GM23248 (cell line): ENCODE measurements around the gene GPHA2.

Experiments used
- EZH2 ChIP-seq: fragments of 200-600 bp; sonication (generic); IDR thresholded peaks from 2 replicates; pipeline ENCODE4 v1.6.1; 2018; ENCODE audit warnings: antibody characterized with exemption, mild to moderate bottlenecking; ENCODE audit not compliant: insufficient read depth, poor library complexity, severe bottlenecking
- EZH2phosphoT487 ChIP-seq: fragments of 200-600 bp; sonication (generic); IDR thresholded peaks from 2 replicates; pipeline ENCODE4 v1.6.1; 2018; ENCODE audit warnings: antibody characterized with exemption, moderate library complexity, mild to moderate bottlenecking, low read depth; ENCODE audit not compliant: insufficient read depth

DNA sequence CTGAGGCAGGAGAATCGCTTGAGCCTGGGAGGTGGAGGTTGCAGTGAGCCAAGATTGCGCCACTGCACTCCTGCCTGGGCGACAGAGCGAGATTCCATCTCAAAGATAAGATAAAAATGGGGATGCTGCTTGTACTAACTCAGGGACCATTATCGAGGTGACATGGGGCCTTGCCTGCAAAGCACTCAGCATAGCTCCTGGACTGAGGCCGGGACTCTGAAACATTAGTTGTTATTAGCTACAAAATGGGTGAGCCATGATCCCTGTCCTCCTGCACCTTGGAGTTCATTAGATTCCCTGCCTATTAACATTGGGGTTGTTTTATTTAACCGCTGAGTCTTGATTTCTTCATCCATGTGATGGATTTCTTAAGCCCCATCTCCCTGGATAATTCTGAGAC lies 6.1 kb downstream of the GPHA2 start:
- no peak for TF ChIP-seq EZH2phosphoT487
- TF ChIP-seq EZH2: no peak
